Ovary (tissue), 9 donors: Measurements from ENCODE around the gene FMO2. TPM values are rescaled to one million over a fixed set of nuclear protein-coding genes. Genes with fewer than 3 reads are reported as not detected.
"Not testable (repeated sequence)": the region's sequence is repeated elsewhere in the genome, so short reads cannot be mapped to it uniquely, and the experiment has no call there.

Source experiments
- DNase-seq, 5 donors: peaks; one replicate each; pipeline ENCODE4 v3.0.0-alpha.2; 2019 to 2020
- H3K27ac ChIP-seq, 2 donors: fragments of 200-600 bp; one replicate each; pipeline versions ENCODE4 v1.5.1 to v1.8.0; 2019 to 2022
- H3K27me3 ChIP-seq: fragments of 200-600 bp; one replicate; pipeline ENCODE4 v1.8.0; 2022
- H3K36me3 ChIP-seq: fragments of 200-600 bp; sonication (generic); one replicate; pipeline ENCODE4 v1.5.1; 2019
- H3K4me1 ChIP-seq: one replicate; pipeline ENCODE4 v1.8.1; 2013; ENCODE audit warnings: mild to moderate bottlenecking, moderate library complexity; ENCODE audit not compliant: insufficient read depth
- H3K4me3 ChIP-seq: fragments of 200-600 bp; sonication (generic); one replicate; pipeline ENCODE4 v1.5.1; 2017
- H3K9me3 ChIP-seq, 2 donors: fragments of 200-600 bp in 1 of 2; sonication (generic) in 1 of 2; one replicate each; pipeline versions ENCODE4 v1.5.1 to v1.8.1; 2013 to 2019; ENCODE audit warnings: mild to moderate bottlenecking in 1 of 2, moderate library complexity in 1 of 2
- CTCF ChIP-seq, 3 donors: fragments of 450-650 bp in 2 of 3; fragments of 200-600 bp in 1 of 3; IDR thresholded peaks; one replicate each; pipeline versions ENCODE4 v1.5.1 to v1.8.0; 2016 to 2022; ENCODE audit warnings: antibody characterized with exemption in 3 of 3, mild to moderate bottlenecking in 1 of 3
- EP300 ChIP-seq: sonication (generic); formaldehyde crosslinking; IDR thresholded peaks from one replicate; pipeline ENCODE4 v1.6.1; 2017; ENCODE audit warnings: antibody characterized with exemption
- POLR2A ChIP-seq: fragments of 450-650 bp; IDR thresholded peaks from one replicate; pipeline ENCODE4 v1.6.1; 2017; ENCODE audit warnings: antibody characterized with exemption, mild to moderate bottlenecking, moderate library complexity
- WGBS, 3 donors: extraction: QIAGEN DNeasy Blood & Tissue Kit in 1 of 3; methylation state at CpG; one replicate each; pipeline versions ENCODE4 v1.1.5 to v1.1.7; 2013 to 2017; 5-methylcytosine and 5-hydroxymethylcytosine counted together
- intact Hi-C, 4 donors: fragments of 100-400 bp; cut with DNase I; formaldehyde crosslinking; loops; one replicate each; pipeline versions ENCODE4 v1.11.0 to v1.15.1; 2022 to 2023
- polyA plus RNA-seq, 2 donors: library from polyadenylated mRNA; stranded (reverse); fragments of 200-250 nt in 1 of 2; fragments of 350-450 nt in 1 of 2; fragmentation: Illumina TruSeq in 1 of 2; extraction: RNeasy Lipid Tissue Mini Kit (QIAGEN cat#74804) in 1 of 2; gene quantifications; one replicate each; pipeline ENCODE4 v1.2.3, GENCODE V29; 2013 to 2014
- total RNA-seq, 7 donors: library from RNA; depleted of rRNA in 2 of 7; stranded (reverse); fragments of >200 nt in 2 of 7; fragmentation: NEBNext Ultra II Directional in 3 of 7; extraction: Animal tissue kit (Norgen Biotek cat#: 25700) in 3 of 7; gene quantifications; one replicate each; pipeline versions ENCODE4 v1.1.0 to v1.2.4, GENCODE V29; 2016 to 2023
- donor health status: DM: no; HTN: no; CAD: no; lungs with moderate emphysema.
- donor health status: DM: no; HTN: no; CAD: no.
- donor health status: Bipolar disorder and iron deficiency.
- donor health status: DM: yes; HTN: yes; CAD: no.
- donor health status: DM: no; HTN: no; CAD: no.
- donor health status: DM: yes; HTN: yes; CAD: no.

FMO2 gene
- total and polyA plus RNA-seq, 9 donors: 1.6 to 12.8 (median 5.8) TPM

- 58 to 70% (median 66%) methylated on average over 5 of the region's 5 CpGs for WGBS, 3 donors
These were observed 37.8 kb downstream of the FMO2 start for GRCh38 chr1:171222936-171223335.

GRCh38 chr1:171224257-171224656, 39.2 kb downstream of the FMO2 start:
- peak overlapping the region in 1 of 2 donors; percentile 4 for H3K27ac ChIP-seq
- not testable (repeated sequence) for DNase-seq, H3K27me3 ChIP-seq, H3K9me3 ChIP-seq, H3K4me3 ChIP-seq, H3K4me1 ChIP-seq, H3K36me3 ChIP-seq
- intact Hi-C loops: loop anchor here in 2 of 4 donors (5.0 to 10.0 kb wide), 2 partner anchors 142 to 259 kb away; no protein-coding TSS in a partner anchor
- 68 to 80% (median 78%) methylated on average over 4 of the region's 4 CpGs for WGBS, 3 donors

More at GRCh38 chr1:171222936-171223335, 37.8 kb downstream of the FMO2 start:
- DNase-seq: no peak
- Histone ChIP-seq H3K9me3 (no peaks in the 10 kb centered on the region), H3K4me1 (peaks cover 11% of the 10 kb centered on the region), H3K4me3 (no peak overlapping the region), H3K27me3 (no peaks in the 10 kb centered on the region), H3K36me3 (no peaks in the 10 kb centered on the region), H3K27ac (no peak overlapping the region)
- intact Hi-C loops: loop anchor here in 2 of 4 donors (5.0 to 10.0 kb wide), 2 partner anchors 141 to 258 kb away; no protein-coding TSS in a partner anchor
- TF ChIP-seq EP300 (no peak), CTCF (IDR thresholded peaks at IDR 0.05) (no peak), POLR2A (no peak)

DNA sequence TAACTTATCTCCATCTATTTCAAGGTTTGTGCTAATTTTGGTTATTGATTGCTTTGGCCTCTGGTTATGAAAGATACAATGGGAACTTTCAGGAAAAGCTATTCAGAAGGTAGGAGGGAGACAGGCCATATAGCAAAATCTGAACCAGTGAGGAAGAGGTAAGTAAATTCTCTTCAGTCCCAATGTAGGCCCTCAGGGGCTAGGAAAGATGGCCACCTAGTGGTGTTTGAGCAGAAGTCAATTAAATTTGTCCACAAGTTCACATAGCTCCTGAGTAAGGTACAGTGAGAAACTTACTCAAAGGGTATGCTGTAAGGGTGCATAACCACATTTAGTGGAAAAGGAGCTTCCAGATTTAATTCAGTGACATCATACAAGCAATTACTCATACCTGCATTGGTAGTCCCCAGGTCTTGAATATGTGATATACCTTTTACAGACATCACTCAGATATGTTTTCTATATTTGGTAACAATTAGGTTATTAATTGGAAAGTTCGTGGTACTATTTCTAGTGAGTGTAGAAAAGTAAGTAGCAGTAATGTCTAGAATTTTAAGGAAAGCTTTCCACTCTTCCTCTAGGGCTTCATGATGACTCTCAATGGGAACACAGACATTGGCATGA, 41.8 kb downstream of the FMO2 start:
- WGBS, 3 donors: 69 to 80% (median 71%) methylated on average over 1 of the region's 1 CpG
- DNase-seq: peak in 4 of 5 donors; percentile 28 to 65 (median 35)
- no peak overlapping the region for H3K27ac ChIP-seq
- H3K4me1 ChIP-seq: peaks cover 1% of the 10 kb centered on the region
- no peak overlapping the region for H3K4me3 ChIP-seq
- intact Hi-C loops: loop anchor here in 1 of 4 donors (5.0 to 10.0 kb wide), 2 partner anchors 145 to 262 kb away; no protein-coding TSS in a partner anchor
- no peaks in the 10 kb centered on the region for H3K36me3 ChIP-seq
- H3K27me3 ChIP-seq: no peaks in the 10 kb centered on the region
- TF ChIP-seq CTCF (IDR thresholded peaks at IDR 0.05) (peak; percentile 73 to 90 (median 82)), EP300 (no peak), POLR2A (no peak)
- H3K9me3 ChIP-seq: no peaks in the 10 kb centered on the region

GRCh38 chr1:171231326-171231725, 46.2 kb downstream of the FMO2 start:
- H3K36me3 ChIP-seq: no peaks in the 10 kb centered on the region
- H3K9me3 ChIP-seq: no peaks in the 10 kb centered on the region
- no peaks in the 10 kb centered on the region for H3K27me3 ChIP-seq
- no peak for DNase-seq
- intact Hi-C loops: no loop called here
- no peak overlapping the region for H3K27ac ChIP-seq
- no peak overlapping the region for H3K4me3 ChIP-seq
- no peaks in the 10 kb centered on the region for H3K4me1 ChIP-seq
- TF ChIP-seq POLR2A: no peak
- TF ChIP-seq CTCF (IDR thresholded peaks at IDR 0.05): no peak
- no peak for TF ChIP-seq EP300

DNA sequence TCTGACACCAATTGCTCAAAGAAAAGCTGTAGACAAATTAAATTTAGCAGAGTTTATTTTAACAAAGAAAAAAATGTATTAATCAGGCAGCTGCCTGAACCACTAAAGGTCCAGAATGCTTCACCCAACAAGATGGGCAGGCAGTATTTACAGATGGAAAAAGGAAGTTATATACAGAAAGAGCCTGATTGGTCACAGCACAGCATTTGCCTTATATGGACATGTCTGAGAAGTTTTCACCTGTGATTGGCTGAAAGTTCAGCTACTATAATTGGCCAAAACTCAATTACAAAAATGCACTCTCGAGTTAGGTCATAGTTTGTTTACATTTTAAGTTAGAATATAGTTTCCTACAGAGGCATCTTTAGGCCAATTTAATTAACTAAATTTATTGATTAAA, 48.1 kb downstream of the FMO2 start:
- H3K27me3 ChIP-seq: no peaks in the 10 kb centered on the region
- 96 to 100% (median 100%) methylated on average over 1 of the region's 1 CpG for WGBS, 3 donors
- H3K9me3 ChIP-seq: no peaks in the 10 kb centered on the region
- H3K4me3 ChIP-seq: no peak overlapping the region
- no peak overlapping the region for H3K27ac ChIP-seq
- TF ChIP-seq CTCF (IDR thresholded peaks at IDR 0.05): no peak
- no peak for TF ChIP-seq EP300
- no peak for TF ChIP-seq POLR2A
- H3K36me3 ChIP-seq: no peaks in the 10 kb centered on the region
- H3K4me1 ChIP-seq: no peaks in the 10 kb centered on the region
- DNase-seq: no peak
- intact Hi-C loops: no loop called here

DNA sequence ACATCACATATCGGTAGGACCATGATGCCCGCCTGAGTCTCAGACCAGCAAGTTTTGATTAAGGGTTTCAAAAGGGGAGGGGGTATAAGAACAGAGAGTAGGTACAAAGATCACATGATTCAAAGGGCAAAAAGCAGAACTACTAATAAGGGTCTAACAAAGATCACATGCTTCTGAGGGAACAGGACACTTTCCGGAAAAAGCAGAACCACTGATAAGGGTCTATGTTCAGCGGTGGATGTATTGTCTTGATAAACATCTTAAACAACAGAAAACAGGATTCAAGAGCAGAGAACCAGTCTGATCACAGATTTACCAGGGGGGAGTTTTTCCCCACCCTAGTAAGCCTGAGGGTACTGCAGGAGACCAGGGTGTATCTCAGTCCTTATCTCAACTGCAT, 51.1 kb downstream of the FMO2 start:
- intact Hi-C loops, H3K27ac ChIP-seq, H3K27me3 ChIP-seq, H3K9me3 ChIP-seq, DNase-seq, H3K4me3 ChIP-seq, H3K36me3 ChIP-seq, H3K4me1 ChIP-seq: not testable (repeated sequence)
- 94 to 98% (median 96%) methylated on average over 4 of the region's 4 CpGs for WGBS, 3 donors
